ENCODE data around the gene CXXC5.
"Not testable (repeated sequence)": the region's sequence is repeated elsewhere in the genome, so short reads cannot be mapped to it uniquely, and the experiment has no call there.

CXXC5 gene

DNA sequence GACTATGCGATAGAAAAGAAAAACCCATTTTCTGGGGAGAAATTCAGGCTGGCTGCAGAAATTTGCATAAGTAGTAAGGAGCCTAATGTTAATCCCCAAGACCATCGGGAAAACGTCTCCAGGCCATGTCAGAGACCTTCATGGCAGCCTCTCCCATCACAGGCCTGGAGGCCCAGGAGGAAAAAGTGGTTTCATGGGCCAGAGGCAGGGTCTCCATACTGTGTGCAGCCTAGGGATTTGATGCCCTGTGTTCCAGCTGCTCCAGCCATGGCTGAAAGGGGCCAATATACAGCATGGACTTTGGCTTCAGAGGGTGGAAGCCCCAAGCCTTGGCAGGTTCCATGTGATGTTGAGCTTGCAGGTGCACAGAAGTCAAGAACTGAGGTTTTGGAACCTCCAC lies 71.8 kb downstream of the CXXC5 start:
- DNase-seq = not testable (repeated sequence)

DNA sequence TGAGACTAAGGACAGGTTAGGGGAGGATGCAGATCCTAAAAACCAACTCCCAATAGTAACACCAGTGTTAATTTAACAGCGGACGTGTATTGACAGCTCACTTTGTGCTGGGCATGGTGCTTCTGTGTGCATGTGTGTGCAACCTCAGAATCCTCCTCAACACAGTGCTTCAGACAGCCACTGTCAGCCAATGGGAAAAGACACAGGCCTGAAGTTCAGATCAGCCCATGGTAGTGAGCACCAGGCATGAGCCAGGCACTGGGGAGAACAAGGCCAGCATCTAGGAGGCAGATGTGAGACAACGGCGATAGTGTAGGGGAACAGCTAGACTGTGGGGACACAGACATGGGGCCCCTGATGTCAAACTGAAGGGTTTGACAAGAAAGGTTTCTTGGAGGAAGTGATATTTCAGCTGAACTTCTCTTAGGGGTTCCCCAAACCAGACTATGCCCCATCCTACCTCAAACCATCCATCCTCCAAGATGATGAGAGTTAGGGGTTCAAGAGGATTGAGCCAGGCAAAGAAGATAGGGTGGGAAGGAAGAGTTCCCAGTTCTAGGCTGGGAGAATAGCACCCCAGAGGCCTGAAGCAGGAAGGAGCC lies 75.9 kb downstream of the CXXC5 start:
- no peak for DNase-seq

GRCh38 chr5:139725073-139725830 lies 77.1 kb downstream of the CXXC5 start:
- no peak for DNase-seq

DNA sequence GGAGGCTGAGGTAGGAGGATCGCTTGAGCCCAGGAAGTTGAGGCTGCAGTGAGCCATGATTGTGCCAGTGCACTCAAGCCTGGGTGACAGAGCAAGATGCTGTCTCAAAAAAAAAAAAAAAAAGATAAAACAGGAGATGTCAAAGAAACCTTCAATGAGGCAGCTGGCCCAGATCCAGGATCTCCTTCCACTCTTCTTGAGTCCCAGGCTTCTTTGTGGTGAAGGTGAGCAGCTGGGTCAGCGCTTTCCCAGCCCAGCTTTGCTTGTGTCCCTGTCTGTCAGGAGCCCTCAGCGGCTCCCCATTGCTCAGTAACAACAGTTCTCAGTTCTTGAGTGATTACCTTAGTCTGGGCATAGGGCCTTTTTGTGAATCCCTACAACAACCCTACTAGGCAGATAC lies 78.1 kb downstream of the CXXC5 start:
- DNase-seq = no peak

DNA sequence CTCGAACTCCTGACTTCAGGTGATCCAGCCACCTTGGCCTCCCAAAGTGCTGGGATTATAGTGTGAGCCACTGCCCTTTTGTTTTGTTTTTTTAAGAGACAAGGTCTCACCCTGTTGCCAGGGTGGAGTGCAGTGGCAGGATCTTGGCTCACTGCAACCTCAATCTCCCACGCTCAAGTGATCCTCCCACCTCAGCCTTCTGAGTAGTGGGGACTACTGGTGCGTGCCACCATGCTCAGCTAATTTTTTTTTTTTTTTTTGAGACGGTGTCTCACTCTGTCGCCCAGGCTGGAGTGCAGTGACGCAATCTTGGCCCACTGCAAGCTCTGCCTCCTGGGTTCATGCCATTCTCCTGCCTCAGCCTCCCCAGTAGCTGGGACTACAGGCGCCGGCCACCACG lies 79.5 kb downstream of the CXXC5 start:
- not testable (repeated sequence) for DNase-seq

DNA sequence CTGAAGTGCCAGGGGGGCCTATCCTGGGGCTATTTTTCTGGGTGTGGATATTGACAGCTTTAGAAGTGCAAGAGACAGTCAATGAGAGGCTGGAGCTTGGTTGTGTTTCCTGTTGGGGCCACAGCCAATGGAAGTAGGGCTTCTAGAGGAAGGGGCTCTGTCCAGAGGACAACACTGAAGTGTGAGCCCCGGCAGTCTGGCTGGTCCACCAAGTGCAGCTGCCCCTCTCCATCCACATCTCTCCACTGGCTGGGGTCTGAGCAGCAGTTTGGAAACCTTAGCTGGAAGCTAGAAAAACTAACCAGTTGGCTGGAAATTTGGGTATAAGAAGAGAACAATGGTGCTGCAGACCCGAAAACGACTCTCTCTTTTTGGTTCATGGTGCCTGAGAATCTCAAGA lies 83.1 kb downstream of the CXXC5 start:
- DNase-seq = no peak

DNA sequence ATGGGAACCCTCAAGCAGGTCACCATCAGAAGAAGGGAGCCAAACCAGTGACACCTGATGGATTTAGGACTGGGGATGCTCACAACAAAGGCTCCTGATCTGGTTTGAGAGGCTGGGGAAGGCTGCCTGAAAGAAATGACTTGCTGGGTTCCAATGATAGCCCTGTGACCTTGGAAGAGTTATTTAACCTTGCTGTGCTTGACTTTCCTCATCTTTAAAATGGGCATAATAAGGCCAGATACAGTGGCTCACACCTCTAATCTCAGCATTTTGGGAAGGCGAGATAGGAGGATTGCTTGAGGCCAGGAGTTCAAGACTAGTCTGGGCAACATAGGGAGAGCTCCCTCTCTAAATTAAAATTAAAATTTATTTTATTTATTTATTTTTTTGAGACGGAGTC lies 83.9 kb downstream of the CXXC5 start:
- no peak for DNase-seq

- no peak for DNase-seq
Measured at GRCh38 chr5:139733010-139733688, 85.0 kb downstream of the CXXC5 start.
